ENCODE measurements around the gene ID4.

- TF ChIP-seq CTCF (IDR thresholded peaks at IDR 0.05) (no peak), POLR2A (IDR thresholded peaks at IDR 0.05) (no peak), POLR2AphosphoS5 (IDR thresholded peaks at IDR 0.05; ENCODE audit: insufficient read depth in 1 of 2, low read depth in 1 of 2) (no peak)
Measured at GRCh38 chr6:19802656-19803055, 34.5 kb upstream of the ID4 start.

Data from vagina (tissue), 2 donors.